ENCODE measurements around the gene COL18A1.

Gene COL18A1

DNA sequence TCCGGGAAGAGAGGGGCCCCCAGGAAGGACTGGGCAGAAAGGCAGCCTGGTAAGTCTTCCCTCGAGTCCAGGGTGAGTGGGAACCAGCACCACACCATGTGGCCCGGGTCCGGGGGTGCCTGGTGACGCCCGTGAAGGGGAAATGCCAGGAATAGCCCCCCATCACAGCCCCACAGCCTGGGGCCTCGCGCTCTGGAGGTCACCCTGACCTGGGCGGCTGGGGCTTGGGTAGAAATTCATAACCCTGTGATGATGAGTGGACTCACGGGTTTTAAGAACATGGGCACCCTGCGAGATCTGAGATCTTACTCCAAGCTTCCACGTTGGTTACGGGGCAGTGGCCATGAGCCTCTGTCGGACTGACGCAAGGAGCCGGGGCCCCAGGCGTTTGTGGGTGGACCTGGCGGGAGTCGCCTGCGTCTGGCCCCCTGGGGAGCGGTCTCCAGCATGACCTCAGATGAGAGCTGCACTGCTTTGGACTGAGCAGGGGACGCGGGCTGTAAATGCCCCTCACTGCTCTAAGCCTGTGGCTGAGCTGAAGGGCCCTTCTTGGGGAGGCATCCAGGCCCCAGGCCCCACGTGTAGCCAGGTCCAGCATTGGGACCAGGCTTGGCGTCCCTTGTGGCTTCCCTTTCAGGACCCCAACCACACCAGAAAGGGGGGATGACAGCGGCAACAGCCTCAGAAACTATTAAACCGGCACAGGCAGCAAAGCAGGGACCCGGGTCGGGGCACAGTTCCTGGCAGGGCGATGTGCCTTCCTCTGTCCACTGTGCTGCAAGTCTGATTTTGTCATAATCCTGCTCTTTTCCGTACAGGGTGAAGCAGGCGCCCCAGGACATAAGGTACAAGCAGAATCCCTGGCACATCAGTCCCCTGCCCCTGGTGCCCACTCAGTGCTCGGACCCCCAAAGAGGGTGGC lies 77.3 kb downstream of the COL18A1 start:
- DNase-seq = no peak

DNA sequence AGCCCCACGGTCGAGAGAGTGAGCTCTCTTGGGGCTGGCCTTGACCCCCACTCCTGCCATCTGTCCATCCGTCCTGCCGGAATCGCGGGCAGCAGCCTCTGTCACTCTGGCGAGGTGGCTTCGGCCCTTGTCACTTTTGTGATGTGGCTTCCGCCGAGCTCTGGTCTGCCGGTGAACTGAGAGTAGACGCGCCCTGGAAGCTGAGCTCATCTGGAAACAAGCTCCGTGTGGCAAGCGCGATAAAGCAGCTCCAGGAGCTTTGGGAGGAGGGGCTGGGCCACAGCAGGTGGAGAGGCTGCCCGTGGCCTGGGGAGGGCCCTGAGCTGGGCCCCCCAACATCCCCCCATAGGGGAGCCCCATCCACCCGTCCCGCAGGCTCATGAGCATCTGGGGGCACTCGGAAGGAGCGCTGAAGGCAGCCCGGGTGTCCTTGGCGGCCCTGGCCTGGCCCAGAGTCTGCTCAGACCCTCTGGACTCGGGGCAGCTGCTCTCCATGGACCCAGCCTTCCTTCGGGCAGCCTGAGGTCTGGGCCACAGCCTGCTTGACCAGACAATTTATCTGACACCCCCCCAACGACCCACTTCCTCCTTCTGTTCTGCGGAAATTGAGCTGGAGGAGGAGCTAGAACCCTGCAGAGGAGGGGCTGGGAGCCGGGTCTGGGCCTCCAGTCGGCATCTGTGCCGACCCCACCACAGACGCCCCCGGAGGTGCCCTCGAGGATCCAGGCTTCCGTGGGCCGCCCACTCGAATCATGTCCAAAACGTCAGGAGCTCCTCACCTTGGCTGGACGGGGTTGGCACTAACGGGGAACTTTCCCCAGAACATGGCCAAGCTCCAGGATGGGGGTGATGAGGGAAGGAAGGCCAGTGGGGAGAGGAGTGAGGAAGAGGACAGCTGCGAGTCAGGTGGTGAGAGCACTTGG lies 78.2 kb downstream of the COL18A1 start:
- peak; percentile 32 for DNase-seq

GRCh38 chr21:45484318-45484717 lies 79.4 kb downstream of the COL18A1 start:
- no peak for DNase-seq

DNA sequence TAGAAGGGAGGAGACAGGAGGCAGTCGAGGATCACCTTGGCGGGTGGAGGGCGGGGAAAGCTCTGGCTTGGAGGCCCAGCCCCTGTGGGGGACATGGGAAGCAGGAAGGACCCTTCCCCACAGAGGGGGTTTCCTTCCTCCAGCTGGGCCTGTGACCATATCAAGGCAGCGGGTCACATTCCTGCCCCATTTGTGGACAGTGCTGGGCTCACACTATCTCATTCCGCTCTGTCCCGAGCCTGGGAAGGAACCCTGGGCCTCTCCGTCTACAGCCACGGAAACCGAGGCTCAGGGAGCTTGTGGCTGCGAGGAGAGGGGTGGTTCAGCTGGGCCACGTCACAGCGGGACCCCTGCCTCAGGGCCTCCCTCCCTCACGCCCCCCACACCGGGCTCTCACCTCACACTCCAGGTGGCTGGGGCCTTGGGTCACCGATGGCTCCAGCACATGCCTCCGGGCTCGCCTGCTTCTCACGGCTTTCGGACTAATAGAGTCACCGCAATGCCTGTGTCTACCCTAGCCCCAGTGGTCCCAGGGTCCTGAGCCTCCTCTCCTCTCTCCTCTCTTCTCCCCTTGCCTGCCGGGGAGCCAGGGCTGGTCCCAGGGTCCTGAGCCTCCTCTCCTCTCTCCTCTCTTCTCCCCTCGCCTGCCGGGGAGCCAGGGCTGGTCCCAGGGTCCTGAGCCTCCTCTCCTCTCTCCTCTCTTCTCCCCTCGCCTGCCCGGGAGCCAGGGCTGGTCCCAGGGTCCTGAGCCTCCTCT lies 80.9 kb downstream of the COL18A1 start:
- no peak for DNase-seq

DNA sequence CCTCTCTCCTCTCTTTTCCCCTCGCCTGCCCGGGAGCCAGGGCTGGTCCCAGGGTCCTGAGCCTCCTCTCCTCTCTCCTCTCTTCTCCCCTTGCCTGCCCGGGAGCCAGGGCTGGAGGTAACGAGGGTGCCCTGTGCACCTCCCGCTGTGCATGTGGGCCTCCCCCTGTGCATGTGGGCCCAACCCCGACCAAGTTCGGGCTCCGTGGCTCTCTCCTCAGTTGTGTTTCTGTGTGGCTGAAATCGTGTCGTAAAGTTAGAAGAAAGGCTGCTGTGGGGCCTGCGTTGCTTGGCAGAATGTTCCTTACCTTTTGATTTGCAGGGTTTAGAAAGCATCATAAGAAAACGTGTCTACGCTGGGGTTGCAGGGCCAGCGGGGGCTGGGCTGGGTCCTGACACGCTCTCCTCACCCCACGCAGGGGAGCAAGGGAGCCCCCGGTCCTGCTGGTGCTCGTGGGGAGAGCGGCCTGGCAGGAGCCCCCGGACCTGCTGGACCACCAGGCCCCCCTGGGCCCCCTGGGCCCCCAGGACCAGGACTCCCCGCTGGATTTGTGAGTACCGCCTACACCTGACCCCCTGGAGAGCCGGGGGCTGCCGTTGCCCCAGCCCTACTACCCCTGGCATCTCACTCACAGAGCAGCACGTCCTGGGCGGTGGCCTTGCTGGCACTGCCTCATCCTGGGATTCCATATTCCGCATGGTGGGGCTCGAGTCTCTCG lies 81.6 kb downstream of the COL18A1 start:
- no peak for DNase-seq

DNA sequence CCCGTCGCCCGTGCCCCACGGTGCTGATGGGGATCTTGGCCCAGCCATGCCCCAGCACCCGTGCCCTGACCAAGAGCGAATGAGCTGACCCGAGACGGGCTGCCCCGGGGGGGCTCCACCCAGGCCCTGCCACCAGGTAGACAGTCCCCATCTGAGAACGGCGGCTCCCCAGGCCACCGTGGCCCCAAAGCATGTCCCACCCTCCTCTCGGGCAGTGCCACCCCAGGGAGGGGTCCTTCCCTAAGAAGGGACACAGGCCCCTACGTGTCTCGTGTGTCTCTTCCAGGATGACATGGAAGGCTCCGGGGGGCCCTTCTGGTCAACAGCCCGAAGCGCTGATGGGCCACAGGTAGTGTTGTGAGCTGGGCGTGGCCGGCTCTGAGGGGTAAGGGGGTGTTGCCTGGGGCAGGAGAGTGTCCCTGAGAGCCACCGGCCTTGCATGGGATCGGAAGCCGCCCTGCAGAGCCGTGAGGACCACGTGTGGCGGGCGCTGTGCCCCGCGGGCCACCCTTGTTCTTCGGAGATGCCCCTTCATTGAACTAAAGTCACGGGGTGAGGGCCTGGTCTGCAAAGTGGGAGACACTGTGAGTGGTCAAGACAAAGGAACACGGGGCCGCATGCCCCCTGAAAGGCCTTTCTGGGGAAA lies 82.3 kb downstream of the COL18A1 start:
- DNase-seq = no peak

DNA sequence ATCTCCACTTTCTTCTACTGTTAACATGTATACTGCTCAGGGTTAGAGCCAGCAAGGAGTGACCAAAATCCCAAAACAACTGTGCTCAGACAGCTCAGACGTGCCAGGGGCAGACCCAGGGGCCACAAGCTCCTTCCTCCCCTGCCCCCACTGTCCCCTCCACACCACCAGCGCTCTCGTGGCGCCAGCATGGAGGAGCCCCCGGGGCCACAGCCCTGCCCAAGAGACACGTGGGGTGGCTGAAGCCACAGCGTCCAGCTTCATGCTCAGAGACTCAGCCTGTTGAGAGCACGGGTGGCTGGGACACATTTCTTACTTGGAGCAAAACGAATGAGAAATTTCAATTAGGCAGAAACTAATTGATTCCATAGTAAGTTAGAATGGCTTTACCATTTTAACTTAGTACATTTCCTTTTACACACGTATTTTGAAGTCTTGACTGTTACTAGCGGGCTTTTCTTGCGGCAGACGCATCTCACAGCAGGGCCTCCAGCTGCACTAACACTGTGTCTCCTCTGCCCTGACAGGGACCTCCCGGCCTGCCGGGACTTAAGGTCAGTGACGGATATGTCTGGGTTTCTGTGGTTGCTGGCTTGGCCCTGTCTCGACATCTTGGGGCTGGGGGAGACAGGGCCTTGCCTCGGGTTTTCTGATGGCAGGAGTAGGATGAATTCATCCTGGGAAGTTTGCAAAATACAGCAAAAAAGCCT lies 83.1 kb downstream of the COL18A1 start:
- DNase-seq = no peak

DNA sequence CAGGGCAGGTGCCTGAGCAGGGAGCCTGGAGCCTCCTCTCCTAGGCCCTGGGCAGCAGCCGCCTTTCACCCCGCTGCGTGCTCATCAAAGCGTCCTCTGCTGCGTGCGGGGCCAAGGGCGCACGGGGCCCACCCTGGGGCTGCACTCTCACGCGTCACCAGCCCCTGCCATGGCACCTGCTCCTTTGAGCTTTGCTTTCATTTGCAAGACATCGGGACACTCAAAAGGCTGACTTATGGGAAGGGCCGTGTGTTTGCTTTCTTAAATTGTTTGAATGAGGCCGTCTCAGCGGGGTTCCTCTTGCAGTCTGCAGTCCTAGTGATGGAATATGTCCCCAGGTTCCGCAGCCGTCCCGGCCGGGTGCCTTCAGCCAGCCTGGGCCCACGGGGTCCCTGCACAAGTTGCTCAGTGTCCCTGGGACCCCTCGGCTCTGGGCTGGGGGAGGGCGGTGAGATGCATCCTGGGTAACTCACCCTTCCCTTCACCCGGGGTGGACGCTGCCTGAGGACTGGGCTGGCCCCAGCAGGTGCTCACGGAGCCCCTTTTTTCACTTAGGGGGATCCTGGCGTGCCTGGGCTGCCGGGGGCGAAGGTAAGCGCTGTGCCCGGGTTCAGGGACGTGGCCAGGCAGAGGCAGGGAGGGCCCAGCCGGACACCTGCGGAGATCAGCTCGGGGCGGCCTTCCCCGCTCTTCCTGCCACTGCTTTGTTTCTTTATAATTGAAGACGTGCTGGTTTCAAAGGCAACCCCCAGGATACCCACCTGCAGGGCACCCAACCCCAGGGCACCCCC lies 84.2 kb downstream of the COL18A1 start:
- no peak for DNase-seq

DNA sequence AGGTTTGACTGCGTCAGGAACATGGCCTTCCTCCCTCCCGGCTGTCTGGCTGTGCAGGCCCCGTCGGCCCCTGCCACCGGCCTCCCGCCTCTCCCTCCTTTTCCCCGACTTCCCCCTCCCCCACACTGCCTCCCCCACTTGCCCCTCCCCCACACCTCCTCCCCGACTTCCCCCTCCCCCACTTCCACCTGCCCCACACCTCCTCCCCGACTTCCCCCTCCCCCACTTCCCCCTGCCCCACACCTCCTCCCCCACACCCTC lies 84.7 kb downstream of the COL18A1 start:
- DNase-seq = no peak

DNA sequence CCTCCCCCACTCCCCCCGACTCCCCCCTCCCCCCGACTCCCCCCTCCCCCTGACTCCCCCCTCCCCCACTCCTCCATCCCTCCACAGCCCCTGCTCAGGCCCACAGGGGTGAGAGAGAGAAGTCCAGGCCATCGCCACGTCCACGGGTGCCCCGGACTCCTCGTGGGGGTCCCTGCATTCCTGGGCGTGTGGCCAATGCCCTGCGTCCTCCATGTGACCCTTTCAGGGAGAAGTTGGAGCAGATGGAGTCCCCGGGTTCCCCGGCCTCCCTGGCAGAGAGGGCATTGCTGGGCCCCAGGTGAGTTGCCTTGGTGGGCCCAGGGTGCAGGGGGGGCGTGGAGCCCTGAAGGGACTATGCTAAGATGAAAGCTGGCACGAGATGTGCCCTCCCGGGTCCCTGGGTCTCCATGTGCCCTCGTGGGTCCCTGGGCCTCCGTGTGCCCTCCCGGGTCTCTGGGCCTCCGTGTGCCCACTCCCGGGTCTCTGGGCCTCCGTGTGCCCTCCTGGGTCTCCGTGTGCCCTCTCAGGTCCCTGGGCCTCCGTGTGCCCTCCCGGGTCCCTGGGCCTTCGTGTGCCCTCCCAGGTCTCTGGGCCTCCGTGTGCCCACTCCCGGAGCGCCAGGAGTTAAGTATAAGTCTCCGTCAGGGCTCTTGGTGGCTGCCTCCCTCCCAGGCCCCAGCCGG lies 85.2 kb downstream of the COL18A1 start:
- DNase-seq = no peak

- DNase-seq = no peak
Observed at GRCh38 chr21:45491056-45491455, 86.1 kb downstream of the COL18A1 start.

DNA sequence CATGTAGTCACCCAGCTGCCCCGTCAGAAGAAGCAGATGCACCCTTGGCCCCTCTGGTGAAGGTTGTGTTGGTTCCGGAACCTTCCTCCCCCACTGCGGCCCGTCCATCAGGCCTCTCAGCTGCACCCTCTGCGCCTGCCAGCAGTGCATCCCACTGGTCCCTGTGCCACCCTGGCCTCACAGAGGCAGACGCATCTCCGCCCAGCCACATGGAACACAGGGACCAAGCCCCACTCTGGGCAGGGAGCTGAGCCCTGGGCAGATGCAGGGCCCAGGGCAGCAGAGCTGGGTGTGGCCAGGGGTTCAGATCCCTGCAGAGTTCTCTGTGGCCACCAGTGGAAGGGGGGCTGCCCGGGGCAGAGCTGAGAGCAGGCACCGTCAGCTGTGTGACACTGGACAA lies 86.7 kb downstream of the COL18A1 start:
- DNase-seq = no peak

DNA sequence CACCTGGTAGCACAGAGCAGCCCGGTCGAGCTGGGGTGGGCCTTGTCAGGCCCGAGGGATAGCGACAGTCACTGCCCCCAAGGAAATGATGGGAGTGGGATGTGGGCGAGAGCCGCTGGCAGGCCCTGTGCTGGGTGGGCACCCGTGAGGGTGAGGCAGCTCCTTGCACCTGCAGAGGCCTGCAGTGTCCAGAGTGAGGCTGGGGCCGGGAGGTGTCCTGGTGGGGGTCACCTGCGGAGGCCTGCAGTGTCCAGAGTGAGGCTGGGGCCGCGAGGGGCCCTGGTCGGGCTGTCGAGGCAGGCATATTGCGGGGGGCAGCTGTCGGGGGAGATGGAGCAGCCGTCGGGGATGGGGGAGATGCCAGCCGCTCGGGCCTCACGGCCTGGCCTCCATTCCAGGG lies 87.8 kb downstream of the COL18A1 start:
- no peak for DNase-seq

DNA sequence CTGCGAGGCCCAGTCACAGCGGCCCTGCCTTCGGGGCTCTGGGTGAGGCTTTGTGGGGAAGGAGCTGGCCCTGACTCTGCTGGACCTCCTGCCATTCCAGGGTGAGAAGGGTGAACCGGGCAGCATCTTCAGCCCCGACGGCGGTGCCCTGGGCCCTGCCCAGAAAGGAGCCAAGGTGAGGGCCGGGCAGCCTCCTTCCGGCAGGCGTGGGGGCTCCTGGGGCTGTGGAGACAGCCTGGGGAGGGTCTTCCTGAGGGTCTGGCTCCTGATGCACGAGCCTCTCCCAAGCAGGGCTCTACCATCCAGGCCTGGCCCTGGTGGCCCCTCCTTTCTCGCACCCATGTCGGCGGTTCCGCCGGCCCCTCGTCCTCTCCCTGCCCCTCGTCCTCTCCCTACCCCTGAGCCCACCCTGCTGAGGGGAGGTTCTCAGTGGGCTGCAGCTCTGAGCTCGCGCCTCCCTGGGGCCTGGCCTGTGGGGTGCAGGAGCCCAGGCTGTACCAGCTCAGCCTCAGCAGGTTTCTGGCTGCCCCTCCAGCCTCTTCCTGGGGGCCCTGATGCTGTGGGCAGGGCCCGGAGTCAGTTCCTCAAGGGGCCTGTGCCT lies 88.5 kb downstream of the COL18A1 start:
- no peak for DNase-seq

GRCh38 chr21:45494135-45494850 lies 89.3 kb downstream of the COL18A1 start:
- no peak for DNase-seq

GRCh38 chr21:45494851-45495680 lies 90.1 kb downstream of the COL18A1 start:
- no peak for DNase-seq

DNA sequence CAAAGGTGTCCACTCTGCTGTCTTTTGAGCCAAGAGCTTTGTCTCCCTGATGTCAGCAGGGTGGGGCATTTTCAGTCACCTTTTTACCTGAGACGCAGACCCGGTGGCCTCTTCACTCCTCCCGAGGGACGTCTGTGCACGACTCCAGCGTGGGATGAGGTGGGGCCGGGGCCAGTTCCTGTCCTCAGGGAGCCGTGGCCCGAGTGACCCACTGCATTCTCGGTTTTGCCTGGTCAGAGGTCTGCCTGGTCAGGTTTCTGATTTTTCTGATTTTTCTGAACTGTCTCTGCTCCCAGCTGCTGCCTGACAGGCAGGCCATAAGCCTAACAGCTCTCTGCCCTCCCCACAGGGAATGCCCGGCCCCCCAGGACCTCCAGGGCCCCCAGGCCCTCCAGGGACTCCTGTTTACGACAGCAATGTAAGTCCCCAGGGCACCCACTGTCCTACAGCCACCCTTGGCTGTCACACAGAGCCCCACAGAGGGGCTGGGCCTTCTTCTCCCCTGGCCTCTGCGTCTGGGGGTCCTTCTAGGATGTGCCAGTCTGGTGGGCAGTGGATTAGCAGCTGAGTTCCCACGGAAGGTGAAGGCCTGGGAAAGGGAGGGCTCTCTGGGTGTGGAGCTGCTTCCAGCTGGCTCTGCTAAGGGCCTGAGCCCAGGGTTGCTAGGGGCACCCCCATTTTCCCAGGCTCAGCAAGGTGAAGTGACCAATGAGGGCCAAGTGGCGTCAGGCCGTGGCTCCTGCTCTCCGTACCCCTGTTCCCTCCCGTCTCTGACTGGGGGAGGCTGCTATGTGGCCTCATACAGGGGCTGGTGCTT lies 91.4 kb downstream of the COL18A1 start:
- no peak for DNase-seq

Measured in stimulated activated CD4-positive, alpha-beta T cell treated with anti-CD3 and anti-CD28 coated beads, Interleukin-12 subunit alpha, Interleukin-12 subunit beta, amount 100 ng/mL, for 4 hours (primary cell).